Measurements from ENCODE around the gene MOV10. TPM values are rescaled to one million over a fixed set of nuclear protein-coding genes. Genes with fewer than 3 reads are reported as not detected.
"Not testable (repeated sequence)": the region's sequence is repeated elsewhere in the genome, so short reads cannot be mapped to it uniquely, and the experiment has no call there.

Gene MOV10
- total RNA-seq, 1 donor from 2014 or later = 53.0 TPM

- TF ChIP-seq POLR2A (IDR thresholded peaks at IDR 0.05) = no peak
- TF ChIP-seq POLR2AphosphoS5 (IDR thresholded peaks at IDR 0.05; ENCODE audit: insufficient read depth in 1 of 2, low read depth in 1 of 2) = no peak
- no peak for TF ChIP-seq CTCF (IDR thresholded peaks at IDR 0.05)
- no peak for DNase-seq (ENCODE audit: extremely low spot score in 2 of 2)
- Histone ChIP-seq H3K4me3 (no peak overlapping the region), H3K36me3 (no peaks in the 10 kb centered on the region), H3K27ac (peak overlapping the region; percentile 54), H3K27me3 (no peaks in the 10 kb centered on the region), H3K9me3 (no peaks in the 10 kb centered on the region), H3K4me1 (peaks cover 22% of the 10 kb centered on the region)
- intact Hi-C loops (cut with DNase I) = loop anchor here (10.0 kb wide), 1 partner anchor 321 kb away; no protein-coding TSS in a partner anchor
Observed at GRCh38 chr1:112723511-112723839, 49.0 kb downstream of the MOV10 start.

GRCh38 chr1:112724240-112724639, 49.8 kb downstream of the MOV10 start:
- intact Hi-C loops (cut with DNase I) = loop anchor here (10.0 kb wide), 1 partner anchor 321 kb away; no protein-coding TSS in a partner anchor
- H3K27me3 ChIP-seq; H3K27ac ChIP-seq; H3K36me3 ChIP-seq; H3K9me3 ChIP-seq; H3K4me3 ChIP-seq; DNase-seq (ENCODE audit: extremely low spot score in 2 of 2): not testable (repeated sequence)
- H3K4me1 ChIP-seq = peaks cover 15% of the 10 kb centered on the region

- Histone ChIP-seq H3K27ac (no peak overlapping the region), H3K9me3 (no peaks in the 10 kb centered on the region), H3K36me3 (no peaks in the 10 kb centered on the region), H3K4me3 (no peak overlapping the region), H3K27me3 (no peaks in the 10 kb centered on the region), H3K4me1 (peaks cover 5% of the 10 kb centered on the region)
- TF ChIP-seq POLR2A (IDR thresholded peaks at IDR 0.05) (no peak), POLR2AphosphoS5 (IDR thresholded peaks at IDR 0.05; ENCODE audit: insufficient read depth in 1 of 2, low read depth in 1 of 2) (no peak), CTCF (IDR thresholded peaks at IDR 0.05) (no peak)
- no peak for DNase-seq (ENCODE audit: extremely low spot score in 2 of 2)
- intact Hi-C loops (cut with DNase I) = loop anchor here (10.0 kb wide), 1 partner anchor 317 kb away; no protein-coding TSS in a partner anchor
Observed at GRCh38 chr1:112727716-112728115, 53.3 kb downstream of the MOV10 start.

- H3K9me3 ChIP-seq; H3K27ac ChIP-seq; H3K4me1 ChIP-seq; H3K27me3 ChIP-seq; H3K4me3 ChIP-seq; DNase-seq (ENCODE audit: extremely low spot score in 2 of 2); H3K36me3 ChIP-seq: not testable (repeated sequence)
- intact Hi-C loops (cut with DNase I) = loop anchor here (10.0 kb wide), 1 partner anchor 316 kb away; no protein-coding TSS in a partner anchor
Observed at GRCh38 chr1:112728306-112728971, 54.0 kb downstream of the MOV10 start.

GRCh38 chr1:112729011-112729410, 54.6 kb downstream of the MOV10 start:
- intact Hi-C loops (cut with DNase I) = loop anchor here (10.0 kb wide), 1 partner anchor 316 kb away; no protein-coding TSS in a partner anchor
- not testable (repeated sequence) for H3K27me3 ChIP-seq; H3K27ac ChIP-seq; H3K4me1 ChIP-seq; H3K36me3 ChIP-seq; H3K4me3 ChIP-seq; DNase-seq (ENCODE audit: extremely low spot score in 2 of 2); H3K9me3 ChIP-seq

GRCh38 chr1:112729909-112730308, 55.5 kb downstream of the MOV10 start:
- Histone ChIP-seq H3K9me3 (no peaks in the 10 kb centered on the region), H3K27me3 (no peaks in the 10 kb centered on the region), H3K4me1 (no peaks in the 10 kb centered on the region), H3K36me3 (no peaks in the 10 kb centered on the region), H3K4me3 (no peak overlapping the region), H3K27ac (no peak overlapping the region)
- intact Hi-C loops (cut with DNase I) = loop anchor here (10.0 kb wide), 1 partner anchor 315 kb away; no protein-coding TSS in a partner anchor
- no peak for TF ChIP-seq CTCF (IDR thresholded peaks at IDR 0.05)
- no peak for TF ChIP-seq POLR2AphosphoS5 (IDR thresholded peaks at IDR 0.05; ENCODE audit: insufficient read depth in 1 of 2, low read depth in 1 of 2)
- TF ChIP-seq POLR2A (IDR thresholded peaks at IDR 0.05) = no peak
- peak in 1 of 2 donors; percentile 71 for DNase-seq (ENCODE audit: extremely low spot score in 2 of 2)
